Stimulated activated CD4-positive, alpha-beta T cell treated with anti-CD3 and anti-CD28 coated beads, Interleukin-15, amount 100 ng/mL, for 48 hours (primary cell): Measurements from ENCODE around the gene ARHGAP25.

ENCODE experiments used
- DNase-seq, 2 donors: peaks; one replicate each; pipeline ENCODE4 v3.0.0-alpha.2; 2020; ENCODE audit warnings: low read depth in 2 of 2

Gene ARHGAP25, protein sequence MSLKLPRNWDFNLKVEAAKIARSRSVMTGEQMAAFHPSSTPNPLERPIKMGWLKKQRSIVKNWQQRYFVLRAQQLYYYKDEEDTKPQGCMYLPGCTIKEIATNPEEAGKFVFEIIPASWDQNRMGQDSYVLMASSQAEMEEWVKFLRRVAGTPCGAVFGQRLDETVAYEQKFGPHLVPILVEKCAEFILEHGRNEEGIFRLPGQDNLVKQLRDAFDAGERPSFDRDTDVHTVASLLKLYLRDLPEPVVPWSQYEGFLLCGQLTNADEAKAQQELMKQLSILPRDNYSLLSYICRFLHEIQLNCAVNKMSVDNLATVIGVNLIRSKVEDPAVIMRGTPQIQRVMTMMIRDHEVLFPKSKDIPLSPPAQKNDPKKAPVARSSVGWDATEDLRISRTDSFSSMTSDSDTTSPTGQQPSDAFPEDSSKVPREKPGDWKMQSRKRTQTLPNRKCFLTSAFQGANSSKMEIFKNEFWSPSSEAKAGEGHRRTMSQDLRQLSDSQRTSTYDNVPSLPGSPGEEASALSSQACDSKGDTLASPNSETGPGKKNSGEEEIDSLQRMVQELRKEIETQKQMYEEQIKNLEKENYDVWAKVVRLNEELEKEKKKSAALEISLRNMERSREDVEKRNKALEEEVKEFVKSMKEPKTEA

DNA sequence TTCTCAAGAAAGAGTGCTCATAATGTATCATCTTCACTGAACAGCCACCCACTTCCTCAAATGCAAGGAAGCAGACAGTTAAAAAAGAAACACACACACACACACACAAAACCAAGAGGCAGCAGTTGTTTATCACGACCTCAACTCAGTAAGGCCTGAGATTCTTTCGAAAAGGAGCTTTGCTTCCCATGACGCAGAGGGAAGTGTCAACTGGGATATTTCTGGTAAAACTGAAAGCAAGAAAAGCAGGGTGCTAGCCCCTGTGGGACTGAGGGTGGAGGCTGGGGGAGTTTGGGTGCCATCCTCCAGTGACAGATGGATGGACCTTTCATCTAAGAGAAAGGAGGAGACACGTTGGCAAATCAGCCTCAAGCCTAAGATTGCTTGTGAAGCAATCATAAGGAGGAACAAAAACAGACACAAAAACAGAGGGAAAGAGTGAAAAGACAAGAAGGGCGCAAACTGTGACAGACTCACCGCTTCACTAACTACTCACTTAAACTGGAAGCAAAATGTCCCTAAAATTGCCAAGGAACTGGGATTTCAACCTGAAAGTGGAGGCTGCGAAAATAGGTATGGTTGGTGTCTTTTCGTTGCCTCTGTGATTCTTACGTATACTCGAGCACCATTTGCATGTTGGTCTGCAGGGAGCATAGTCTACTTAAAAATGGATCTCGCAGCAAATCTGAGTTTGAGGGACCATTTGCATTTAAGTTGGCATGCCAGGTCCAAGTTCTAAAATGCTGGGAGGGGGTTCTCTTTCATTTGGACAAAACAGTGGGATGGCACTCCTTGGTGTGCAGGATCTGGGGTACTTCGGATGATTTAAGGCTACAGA lies at the start of gene ARHGAP25:
TSS of gene ARHGAP25 (plus strand) at position 124 of the 838 bp plus-strand sequence. CDS start at position 513, 389 bp downstream.
- DNase-seq = peak; percentile 40 to 52

GRCh38 chr2:68686178-68686577 lies 48.4 kb upstream of the ARHGAP25 start:
- DNase-seq = no peak

DNA sequence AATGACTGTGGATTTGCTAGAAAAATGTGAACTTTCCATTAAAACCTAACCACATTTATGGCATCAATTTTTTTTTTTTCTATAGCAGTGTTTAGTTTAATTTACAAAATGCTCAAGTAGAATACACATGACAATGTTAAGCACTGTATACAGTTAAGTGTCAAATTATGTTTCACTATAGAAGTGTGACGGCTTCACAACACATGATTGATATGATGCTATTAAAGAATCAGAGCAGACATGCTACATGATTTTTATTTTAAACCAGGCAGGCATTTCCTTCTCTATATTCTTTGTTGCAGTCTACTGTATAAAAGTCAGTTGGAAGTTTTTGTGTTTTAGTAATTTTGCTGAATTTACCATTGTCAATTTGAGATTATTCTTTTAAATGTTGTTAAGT lies 47.6 kb upstream of the ARHGAP25 start:
- no peak for DNase-seq

GRCh38 chr2:68689553-68690537 lies 44.8 kb upstream of the ARHGAP25 start:
- peak; percentile 6 to 17 for DNase-seq

DNA sequence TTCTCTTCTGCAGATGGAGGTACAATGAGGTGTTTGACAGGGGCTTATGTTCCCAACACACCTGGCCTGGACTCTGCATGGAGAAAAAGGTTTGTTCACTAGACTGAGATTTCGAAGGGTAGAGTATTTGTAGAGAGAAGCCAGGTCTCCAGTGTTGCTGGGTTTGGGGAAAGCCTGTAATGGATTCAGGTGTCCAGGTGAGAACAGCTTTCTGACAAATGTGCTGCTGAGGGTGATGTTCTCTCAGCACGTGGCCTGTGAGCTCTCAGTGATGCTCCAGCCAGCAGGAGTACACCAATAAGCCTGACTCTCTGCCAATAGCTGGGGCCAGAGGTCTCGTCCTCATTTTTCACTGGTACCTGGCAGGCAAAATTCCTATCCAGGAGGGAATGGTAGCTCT lies 43.8 kb upstream of the ARHGAP25 start:
- DNase-seq = no peak

DNA sequence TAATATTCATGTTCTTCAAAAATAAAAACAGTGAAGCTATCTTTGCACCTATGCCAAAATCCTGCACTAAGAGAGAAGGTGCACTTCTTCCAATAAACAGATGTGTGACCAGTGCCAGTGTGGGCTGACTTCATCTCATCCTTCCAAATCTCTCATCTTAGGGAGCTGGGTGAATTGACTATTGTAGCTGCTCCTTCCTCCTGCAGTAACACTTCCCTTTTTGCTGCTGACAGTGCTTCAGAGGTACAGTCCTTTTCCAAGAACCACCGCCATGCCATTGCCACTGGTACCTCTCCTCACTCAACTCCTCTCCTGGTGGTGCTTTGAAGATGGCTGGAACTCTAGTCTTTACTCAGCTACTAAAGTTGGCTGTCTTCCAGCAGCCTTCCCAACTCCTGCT lies 42.1 kb upstream of the ARHGAP25 start:
- no peak for DNase-seq

GRCh38 chr2:68693951-68694350 lies 40.7 kb upstream of the ARHGAP25 start:
- no peak for DNase-seq

GRCh38 chr2:68695971-68696370 lies 38.6 kb upstream of the ARHGAP25 start:
- DNase-seq = no peak

DNA sequence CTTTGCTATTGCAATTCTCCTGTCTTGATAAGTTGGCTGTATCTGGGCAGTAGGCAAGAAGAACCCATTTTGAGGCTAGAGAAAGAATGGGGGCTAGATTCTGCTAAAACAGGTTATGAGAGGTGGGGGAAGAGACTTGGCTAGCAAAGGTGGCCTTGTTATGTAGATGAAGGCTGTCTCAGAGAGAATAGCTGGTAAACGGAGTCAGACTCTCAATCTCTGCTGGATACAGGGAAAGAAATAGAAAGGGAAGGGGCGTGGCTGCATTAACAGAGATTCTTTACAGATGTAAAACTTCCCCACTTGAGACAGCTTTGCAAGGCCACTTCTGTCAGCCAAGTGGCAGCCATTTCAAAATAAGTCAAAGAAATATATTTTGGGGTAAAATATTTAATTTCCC lies 38.1 kb upstream of the ARHGAP25 start:
- DNase-seq = no peak

- no peak for DNase-seq
Observed at GRCh38 chr2:68698567-68699377, 35.8 kb upstream of the ARHGAP25 start.

DNA sequence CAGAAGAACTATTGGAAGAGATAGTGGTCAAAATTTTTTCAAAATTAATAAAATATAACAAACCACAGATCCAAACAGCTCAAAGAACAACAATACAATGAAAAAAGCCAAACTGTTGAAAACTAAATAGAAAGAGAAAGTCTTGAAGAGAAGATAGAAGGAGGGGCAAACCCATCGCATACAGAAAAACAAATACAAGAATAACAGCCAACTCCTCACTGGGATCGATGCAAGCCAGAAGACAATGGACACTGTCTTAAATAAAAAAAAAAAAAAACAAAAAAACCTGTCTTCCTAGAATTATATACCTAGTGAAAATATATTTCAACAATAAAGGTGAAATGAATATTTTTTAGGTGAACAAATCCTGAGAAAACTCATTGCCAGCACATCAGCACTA lies 34.1 kb upstream of the ARHGAP25 start:
- no peak for DNase-seq

DNA sequence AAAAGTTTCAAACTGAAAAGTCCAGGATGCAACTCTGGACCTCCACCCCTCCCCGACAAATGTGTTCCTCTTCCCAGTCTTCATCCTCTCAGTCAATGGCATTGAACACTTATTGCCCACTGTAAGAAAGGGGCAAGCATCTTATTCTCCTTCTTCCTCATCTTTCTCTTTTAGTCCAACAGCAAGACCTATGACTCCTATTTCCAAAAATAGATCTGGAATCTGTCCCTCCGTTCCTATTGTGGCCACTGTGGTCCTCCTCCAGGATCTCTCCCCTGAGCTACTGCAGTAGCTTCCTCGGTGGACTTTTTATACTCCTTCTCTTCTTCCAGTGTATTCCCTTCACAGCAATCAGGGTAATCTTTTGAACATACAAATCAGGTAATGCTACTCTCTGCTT lies 28.0 kb upstream of the ARHGAP25 start:
- DNase-seq = no peak

- no peak for DNase-seq
Observed at GRCh38 chr2:68708629-68709028, 26.0 kb upstream of the ARHGAP25 start.

DNA sequence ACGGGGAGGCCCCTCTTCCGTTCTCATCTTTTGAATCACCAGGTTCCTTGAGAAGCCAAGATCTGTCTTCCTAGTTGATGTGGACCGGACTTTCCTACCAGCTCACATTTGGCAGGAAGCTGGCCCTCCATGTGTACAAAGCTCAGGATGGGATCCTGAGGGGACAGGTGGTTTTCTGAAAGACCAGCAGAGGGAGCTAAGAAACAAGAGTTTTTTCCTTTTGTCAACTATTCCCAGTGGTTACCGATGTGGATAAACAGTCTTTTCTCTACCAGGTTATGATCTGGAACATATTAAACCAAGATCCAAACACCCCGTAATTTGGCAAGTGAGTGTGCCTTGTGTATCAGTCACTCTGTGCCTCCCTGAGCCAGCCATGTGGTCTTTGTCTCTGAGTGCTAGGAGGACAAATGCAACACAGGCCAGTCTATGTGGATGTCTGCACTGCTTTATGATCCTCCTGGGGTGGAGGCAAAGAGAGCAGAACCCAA lies 25.1 kb upstream of the ARHGAP25 start:
- no peak for DNase-seq

DNA sequence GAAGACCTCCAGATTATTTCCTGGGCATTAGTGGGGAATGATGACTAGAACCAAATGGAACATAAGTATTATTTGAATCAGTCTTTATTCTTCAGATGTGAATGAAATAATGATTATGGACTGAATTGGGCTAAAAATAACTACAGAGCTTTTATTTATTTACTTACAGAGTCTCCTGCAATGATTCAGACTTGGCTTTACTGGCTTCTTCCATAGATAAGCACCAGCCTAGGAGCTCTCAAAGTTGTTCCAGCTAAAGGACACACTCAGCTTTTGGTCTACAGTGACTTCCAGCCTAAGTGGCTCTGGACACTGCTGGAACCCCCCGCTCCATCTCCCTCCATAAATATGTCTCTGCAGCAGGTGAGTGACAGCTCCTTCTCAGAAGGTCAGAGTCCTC lies 24.3 kb upstream of the ARHGAP25 start:
- no peak for DNase-seq

DNA sequence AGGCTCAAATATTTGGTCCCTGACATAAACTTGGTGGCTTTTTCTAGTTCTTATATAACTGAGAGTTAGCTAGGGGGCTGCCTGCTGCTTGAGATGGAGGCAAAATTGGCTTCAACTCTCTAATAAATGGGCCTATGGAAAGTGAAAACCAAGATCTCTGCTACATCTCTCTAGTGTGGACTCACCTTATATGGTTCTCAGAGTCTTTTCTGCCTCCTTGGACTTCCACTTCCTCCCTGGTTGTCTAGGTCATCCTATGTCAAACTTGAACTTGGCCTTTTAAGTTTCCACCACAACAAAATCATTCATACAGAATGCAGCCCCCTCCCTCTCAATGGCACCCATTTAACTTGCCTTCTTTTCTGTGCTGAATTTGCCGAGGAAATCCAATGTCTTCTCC lies 23.9 kb upstream of the ARHGAP25 start:
- no peak for DNase-seq

GRCh38 chr2:68714866-68715265 lies 19.7 kb upstream of the ARHGAP25 start:
- peak in 1 of 2 donors; percentile 45 for DNase-seq

DNA sequence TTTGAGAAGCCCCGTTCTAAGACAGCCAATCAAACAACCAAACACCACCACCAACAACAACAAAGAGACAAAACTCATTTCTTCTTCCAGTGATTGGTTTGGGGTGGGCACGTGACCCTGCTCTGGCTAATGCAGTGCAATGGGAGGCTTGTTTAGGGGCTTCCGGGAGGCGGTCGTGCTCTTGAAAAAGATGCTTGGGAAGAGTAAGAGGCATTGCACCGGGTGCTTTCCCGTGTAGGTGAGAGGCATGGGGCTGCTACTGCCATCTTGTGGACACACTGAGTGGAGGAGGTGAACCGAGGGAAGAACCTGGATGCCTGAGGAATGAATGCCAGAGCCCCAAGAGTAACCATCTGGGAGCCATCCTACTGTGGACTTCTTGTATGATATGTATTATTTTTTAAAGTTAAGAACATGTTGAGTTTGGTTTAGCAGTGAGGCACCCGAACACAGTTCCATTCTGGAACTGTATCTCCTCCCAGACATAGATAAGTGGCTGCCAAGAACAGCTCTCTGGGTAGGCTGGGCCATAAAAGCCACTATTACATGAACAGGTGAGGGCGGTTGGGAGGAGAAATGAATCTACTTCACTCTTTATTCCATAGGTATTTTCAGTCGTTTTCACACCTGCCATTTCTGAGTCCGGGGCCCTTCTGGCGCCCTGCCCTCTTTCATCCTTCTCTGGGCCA lies 19.1 kb upstream of the ARHGAP25 start:
- DNase-seq = peak in 1 of 2 donors; percentile 57

GRCh38 chr2:68716604-68717304 lies 17.9 kb upstream of the ARHGAP25 start:
- DNase-seq = no peak
